HFFc6 (cell line): Measurements from ENCODE around the gene PSMA4. TPM values are rescaled to one million over a fixed set of nuclear protein-coding genes. Genes with fewer than 3 reads are reported as not detected.
"Not testable (repeated sequence)": the region's sequence is repeated elsewhere in the genome, so short reads cannot be mapped to it uniquely, and the experiment has no call there.

Experiments used
- DNase-seq: peaks from one replicate; pipeline ENCODE4 v3.0.0-alpha.2; 2018
- H3K27ac Mint-ChIP-seq: 2 replicates; pipeline ENCODE4 v1.8.0; 2020; ENCODE audit warnings: mild to moderate bottlenecking, mixed read lengths
- H3K27me3 Mint-ChIP-seq: 2 replicates; pipeline ENCODE4 v1.8.0; 2021; ENCODE audit warnings: mild to moderate bottlenecking, moderate library complexity, mixed read lengths; ENCODE audit not compliant: insufficient read depth
- H3K36me3 Mint-ChIP-seq: 2 replicates; pipeline ENCODE4 v1.8.0; 2021; ENCODE audit warnings: low read depth, mixed read lengths
- H3K4me1 Mint-ChIP-seq: 2 replicates; pipeline ENCODE4 v1.8.0; 2020; ENCODE audit warnings: low read depth, mixed read lengths
- H3K4me3 Mint-ChIP-seq: 2 replicates; pipeline ENCODE4 v1.8.0; 2020; ENCODE audit warnings: mild to moderate bottlenecking, moderate library complexity, mixed read lengths
- H3K9me3 Mint-ChIP-seq: 2 replicates; pipeline ENCODE4 v1.8.0; 2020; ENCODE audit warnings: mild to moderate bottlenecking, mixed read lengths
- CTCF ChIP-seq: fragments of 200-600 bp; sonication (generic); IDR thresholded peaks from 2 replicates; pipeline ENCODE4 v1.5.0; 2021; ENCODE audit warnings: antibody characterized with exemption, mild to moderate bottlenecking
- total RNA-seq, 6 experiments: library from RNA; stranded (reverse); fragmentation: NEBNext Ultra II Directional; extraction: Animal tissue kit (Norgen Biotek cat#: 25700); gene quantifications; 2 replicates in 1 of 6; 3 replicates in 5 of 6; pipeline ENCODE4 v1.2.3, GENCODE V29; 2021

Gene PSMA4
- total RNA-seq, 6 experiments from 2014 or later = 181 to 242 (median 217) TPM

GRCh38 chr15:78507831-78508160 lies 32.4 kb upstream of the PSMA4 start:
- Mint-ChIP-seq H3K27me3 (no peaks in the 10 kb centered on the region; the same call in 1 of the 2 replicates), H3K36me3 (no peaks in the 10 kb centered on the region), H3K4me3 (peak overlapping the region; percentile 92), H3K4me1 (peaks cover 20% of the 10 kb centered on the region), H3K27ac (0 out of 2 replicates have a peak overlapping the region, but pooled peaks have one; percentile 14), H3K9me3 (no peaks in the 10 kb centered on the region)
- no peak for DNase-seq
- no peak for TF ChIP-seq CTCF

GRCh38 chr15:78508272-78508671 lies 32.0 kb upstream of the PSMA4 start:
- H3K27me3 Mint-ChIP-seq = no peaks in the 10 kb centered on the region; the same call in 1 of the 2 replicates
- peaks cover 20% of the 10 kb centered on the region for H3K4me1 Mint-ChIP-seq
- H3K36me3 Mint-ChIP-seq = no peaks in the 10 kb centered on the region
- DNase-seq = no peak
- H3K9me3 Mint-ChIP-seq = no peaks in the 10 kb centered on the region
- 0 out of 2 replicates have a peak overlapping the region, but pooled peaks have one; percentile 14 for H3K27ac Mint-ChIP-seq
- no peak for TF ChIP-seq CTCF
- peak overlapping the region; percentile 92 for H3K4me3 Mint-ChIP-seq

GRCh38 chr15:78509726-78510312 lies 30.4 kb upstream of the PSMA4 start:
- no peak overlapping the region for H3K27ac Mint-ChIP-seq
- no peak overlapping the region for H3K4me3 Mint-ChIP-seq
- DNase-seq = no peak
- H3K27me3 Mint-ChIP-seq = no peaks in the 10 kb centered on the region; the same call in 1 of the 2 replicates
- H3K4me1 Mint-ChIP-seq = peaks cover 20% of the 10 kb centered on the region
- no peak for TF ChIP-seq CTCF
- no peaks in the 10 kb centered on the region for H3K9me3 Mint-ChIP-seq
- no peaks in the 10 kb centered on the region for H3K36me3 Mint-ChIP-seq

GRCh38 chr15:78520035-78520434 lies 20.2 kb upstream of the PSMA4 start:
- DNase-seq, H3K27ac Mint-ChIP-seq, H3K4me1 Mint-ChIP-seq, H3K4me3 Mint-ChIP-seq, H3K27me3 Mint-ChIP-seq, H3K9me3 Mint-ChIP-seq: not testable (repeated sequence)
- peaks cover 14% of the 10 kb centered on the region; the same call in 1 of the 2 replicates for H3K36me3 Mint-ChIP-seq

GRCh38 chr15:78524230-78524629 lies 16.0 kb upstream of the PSMA4 start:
- Mint-ChIP-seq H3K27me3 (peaks cover 5% of the 10 kb centered on the region), H3K4me1 (no peaks in the 10 kb centered on the region)

More at GRCh38 chr15:78524230-78524629, 16.0 kb upstream of the PSMA4 start:
- peaks cover 14% of the 10 kb centered on the region; the same call in 1 of the 2 replicates for H3K36me3 Mint-ChIP-seq
- no peak overlapping the region for H3K27ac Mint-ChIP-seq
- TF ChIP-seq CTCF = no peak
- H3K9me3 Mint-ChIP-seq = peaks cover 10% of the 10 kb centered on the region
- H3K4me3 Mint-ChIP-seq = no peak overlapping the region
- DNase-seq = no peak
